Raji (cell line): ENCODE data around the gene DYNLRB1.

ENCODE experiments used
- POLR2A ChIP-seq: IDR thresholded peaks from 2 replicates; pipeline ENCODE4 v1.6.1; 2011; ENCODE audit warnings: low read depth, low read length, control low read depth; ENCODE audit not compliant: insufficient read depth

DYNLRB1 gene

GRCh38 chr20:34578521-34578920 lies 62.3 kb downstream of the DYNLRB1 start:
- no peak for TF ChIP-seq POLR2A

GRCh38 chr20:34579191-34579978 lies 63.2 kb downstream of the DYNLRB1 start:
- no peak for TF ChIP-seq POLR2A

- no peak for TF ChIP-seq POLR2A
Measured at GRCh38 chr20:34579979-34580940, 64.0 kb downstream of the DYNLRB1 start.

GRCh38 chr20:34581341-34582184 lies 65.3 kb downstream of the DYNLRB1 start:
- no peak for TF ChIP-seq POLR2A

GRCh38 chr20:34582221-34582620 lies 66.0 kb downstream of the DYNLRB1 start:
- no peak for TF ChIP-seq POLR2A

GRCh38 chr20:34582911-34583310 lies 66.7 kb downstream of the DYNLRB1 start:
- no peak for TF ChIP-seq POLR2A

- TF ChIP-seq POLR2A, result no peak
Measured at GRCh38 chr20:34583544-34583943, 67.3 kb downstream of the DYNLRB1 start.

- TF ChIP-seq POLR2A, result no peak
Measured at GRCh38 chr20:34585019-34585418, 68.8 kb downstream of the DYNLRB1 start.

GRCh38 chr20:34586488-34587163 lies 70.4 kb downstream of the DYNLRB1 start:
- no peak for TF ChIP-seq POLR2A
